Fibroblast of lung (primary cell): Measurements from ENCODE around the gene JAG1.

Experiments
- EZH2 ChIP-seq: IDR thresholded peaks from 2 replicates; pipeline ENCODE4 v1.5.1; 2012; ENCODE audit warnings: low read length, control low read depth, mild to moderate bottlenecking; ENCODE audit errors: missing control alignments
- TF ChIP-seq, protein P1 (sequence below), 2 donors: IDR thresholded peaks in 1 of 2; conservative IDR thresholded peaks in 1 of 2; 1 replicate in 1 of 2; 2 replicates in 1 of 2; pipeline ENCODE4 v1.5.1; 2011 to 2012; ENCODE audit warnings: low read length in 2 of 2, control low read depth in 1 of 2, inconsistent platforms in 1 of 2, low read depth in 1 of 2, mild to moderate bottlenecking in 1 of 2

DNA sequence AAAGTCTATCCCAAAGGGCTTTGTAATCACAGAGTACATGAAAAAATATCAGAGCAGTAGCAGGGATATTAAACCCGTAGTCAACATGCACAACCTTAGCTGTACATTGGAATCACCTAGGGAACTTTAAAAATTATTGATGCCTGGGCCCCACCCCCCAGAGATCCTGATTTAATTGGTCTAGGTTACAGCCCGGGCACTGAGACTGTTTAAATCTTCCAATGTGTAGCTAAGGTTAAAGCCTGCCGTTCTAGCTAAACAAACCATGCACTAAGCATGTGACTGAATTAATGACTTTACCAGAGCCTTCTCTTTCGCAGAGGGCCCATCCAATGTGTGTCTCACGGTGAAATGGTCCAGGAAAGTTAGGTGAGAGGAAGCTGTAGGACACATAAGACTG, 14.1 kb upstream of the JAG1 start:
- TF ChIP-seq EZH2 = no peak
- TF ChIP-seq, protein P1, sequence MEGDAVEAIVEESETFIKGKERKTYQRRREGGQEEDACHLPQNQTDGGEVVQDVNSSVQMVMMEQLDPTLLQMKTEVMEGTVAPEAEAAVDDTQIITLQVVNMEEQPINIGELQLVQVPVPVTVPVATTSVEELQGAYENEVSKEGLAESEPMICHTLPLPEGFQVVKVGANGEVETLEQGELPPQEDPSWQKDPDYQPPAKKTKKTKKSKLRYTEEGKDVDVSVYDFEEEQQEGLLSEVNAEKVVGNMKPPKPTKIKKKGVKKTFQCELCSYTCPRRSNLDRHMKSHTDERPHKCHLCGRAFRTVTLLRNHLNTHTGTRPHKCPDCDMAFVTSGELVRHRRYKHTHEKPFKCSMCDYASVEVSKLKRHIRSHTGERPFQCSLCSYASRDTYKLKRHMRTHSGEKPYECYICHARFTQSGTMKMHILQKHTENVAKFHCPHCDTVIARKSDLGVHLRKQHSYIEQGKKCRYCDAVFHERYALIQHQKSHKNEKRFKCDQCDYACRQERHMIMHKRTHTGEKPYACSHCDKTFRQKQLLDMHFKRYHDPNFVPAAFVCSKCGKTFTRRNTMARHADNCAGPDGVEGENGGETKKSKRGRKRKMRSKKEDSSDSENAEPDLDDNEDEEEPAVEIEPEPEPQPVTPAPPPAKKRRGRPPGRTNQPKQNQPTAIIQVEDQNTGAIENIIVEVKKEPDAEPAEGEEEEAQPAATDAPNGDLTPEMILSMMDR (conservative IDR thresholded peaks at IDR 0.05 in 1 of 2, IDR thresholded peaks at IDR 0.05 in 1 of 2; ENCODE audit: low read depth in 1 of 2, low read length in 2 of 2) = no peak
